ENCODE measurements around the gene INPP5A.

Gene INPP5A

GRCh38 chr10:132814469-132814856 lies 276.9 kb downstream of the INPP5A start:
- no peak for ATAC-seq
- TF ChIP-seq TCF4 (CRISPR knock-in tag; IDR thresholded peaks at IDR 0.05; ENCODE audit: borderline replicate concordance) (no peak), ISL1 (CRISPR knock-in tag; IDR thresholded peaks at IDR 0.05) (no peak), CREB5 (CRISPR knock-in tag; IDR thresholded peaks at IDR 0.05; ENCODE audit: low read depth) (no peak), ZNF565 (CRISPR knock-in tag; conservative IDR thresholded peaks at IDR 0.05; ENCODE audit: low read depth) (no peak), POU6F1 (CRISPR knock-in tag; IDR thresholded peaks at IDR 0.05; ENCODE audit: borderline replicate concordance, low read depth) (no peak), ESRRG (CRISPR knock-in tag; IDR thresholded peaks at IDR 0.05) (no peak), BACH2 (CRISPR knock-in tag; IDR thresholded peaks at IDR 0.05; ENCODE audit: borderline replicate concordance) (no peak), ZFP30 (CRISPR knock-in tag; IDR thresholded peaks at IDR 0.05) (no peak), SNAI2 (CRISPR knock-in tag; IDR thresholded peaks at IDR 0.05) (no peak), ZFP3 (CRISPR knock-in tag; IDR thresholded peaks at IDR 0.05) (no peak)

GRCh38 chr10:132815168-132815857 lies 277.7 kb downstream of the INPP5A start:
- TF ChIP-seq ZNF565 (CRISPR knock-in tag; conservative IDR thresholded peaks at IDR 0.05; ENCODE audit: low read depth) (no peak), ESRRG (CRISPR knock-in tag; IDR thresholded peaks at IDR 0.05) (no peak), CSRNP3 (CRISPR knock-in tag; IDR thresholded peaks at IDR 0.05) (no peak), SNAI2 (CRISPR knock-in tag; IDR thresholded peaks at IDR 0.05) (no peak), TCF4 (CRISPR knock-in tag; IDR thresholded peaks at IDR 0.05; ENCODE audit: borderline replicate concordance) (no peak), RARB (CRISPR knock-in tag; IDR thresholded peaks at IDR 0.05) (no peak), GLIS3 (CRISPR knock-in tag; IDR thresholded peaks at IDR 0.05) (no peak), CREB5 (CRISPR knock-in tag; IDR thresholded peaks at IDR 0.05; ENCODE audit: low read depth) (no peak), PPARA (CRISPR knock-in tag; IDR thresholded peaks at IDR 0.05; ENCODE audit: borderline replicate concordance) (no peak), BACH2 (CRISPR knock-in tag; IDR thresholded peaks at IDR 0.05; ENCODE audit: borderline replicate concordance) (no peak), PATZ1 (CRISPR knock-in tag; IDR thresholded peaks at IDR 0.05; ENCODE audit: borderline replicate concordance) (no peak), CSDC2 (CRISPR knock-in tag; IDR thresholded peaks at IDR 0.05) (no peak), TOX (CRISPR knock-in tag; IDR thresholded peaks at IDR 0.05; ENCODE audit: borderline replicate concordance) (no peak), POU6F1 (CRISPR knock-in tag; IDR thresholded peaks at IDR 0.05; ENCODE audit: borderline replicate concordance, low read depth) (no peak), OSR1 (CRISPR knock-in tag; IDR thresholded peaks at IDR 0.05) (no peak), ZFP30 (CRISPR knock-in tag; IDR thresholded peaks at IDR 0.05) (no peak), ZFP3 (CRISPR knock-in tag; IDR thresholded peaks at IDR 0.05) (no peak), ARNTL (CRISPR knock-in tag; IDR thresholded peaks at IDR 0.05; ENCODE audit: borderline replicate concordance, low read depth) (no peak), TSHZ2 (CRISPR knock-in tag; IDR thresholded peaks at IDR 0.05) (no peak), ZNF70 (CRISPR knock-in tag; IDR thresholded peaks at IDR 0.05) (no peak)
- no peak for ATAC-seq

Measured in SK-N-SH treated with all-trans-retinoic acid at 6 μM for 48 hours (cell line).